DMS 273 (cell line): Measurements from ENCODE around the gene BTD.
A peak's percentile ranks its signal among the peaks of the same experiment; 100 is the strongest.

Source experiments
- DNase-seq: peaks from one replicate; lab custom pipeline; 2025; ENCODE audit not compliant: unreplicated experiment; lab: John Stamatoyannopoulos, UW

BTD gene

DNA sequence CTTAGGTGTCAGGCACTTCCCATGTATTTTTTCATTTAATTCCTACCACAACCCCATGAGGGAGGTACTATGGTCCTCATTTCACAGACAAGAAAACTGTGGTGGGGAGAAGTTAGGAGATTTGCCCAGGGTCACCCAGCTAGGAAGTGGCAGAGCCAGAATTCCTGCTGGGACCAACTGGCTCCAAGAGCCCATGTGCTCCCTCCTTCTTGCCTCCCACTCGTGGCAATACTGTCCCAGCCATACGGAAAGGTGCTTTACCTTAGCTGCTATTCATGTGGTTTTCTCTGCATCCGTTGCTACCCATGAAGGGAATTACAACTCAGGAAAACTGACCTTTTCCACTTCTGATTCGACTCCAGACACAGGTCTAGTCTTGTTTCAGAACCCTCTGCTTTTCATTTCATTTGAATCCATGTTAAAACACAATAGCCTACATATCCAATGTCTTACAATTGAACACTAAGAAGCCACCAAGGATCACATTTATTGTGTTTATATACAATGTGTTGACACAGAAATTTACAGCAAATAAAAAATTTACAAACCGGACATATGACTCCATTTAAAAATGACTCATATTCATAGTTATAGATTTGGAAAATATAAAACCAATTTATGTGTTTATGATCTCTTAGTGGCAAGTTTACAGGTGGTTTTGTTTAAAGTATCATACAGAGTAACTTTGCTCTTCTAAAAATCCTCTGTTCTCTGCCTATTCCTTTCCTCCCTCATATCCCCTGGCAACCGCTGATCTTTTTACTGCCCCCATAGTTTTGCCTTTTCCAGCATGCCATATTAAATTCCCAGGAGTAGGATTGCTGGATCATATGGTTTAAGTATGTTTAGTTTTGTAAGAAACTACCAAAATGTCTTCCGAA is 58.8 kb downstream of the BTD start:
- no peak for DNase-seq

DNA sequence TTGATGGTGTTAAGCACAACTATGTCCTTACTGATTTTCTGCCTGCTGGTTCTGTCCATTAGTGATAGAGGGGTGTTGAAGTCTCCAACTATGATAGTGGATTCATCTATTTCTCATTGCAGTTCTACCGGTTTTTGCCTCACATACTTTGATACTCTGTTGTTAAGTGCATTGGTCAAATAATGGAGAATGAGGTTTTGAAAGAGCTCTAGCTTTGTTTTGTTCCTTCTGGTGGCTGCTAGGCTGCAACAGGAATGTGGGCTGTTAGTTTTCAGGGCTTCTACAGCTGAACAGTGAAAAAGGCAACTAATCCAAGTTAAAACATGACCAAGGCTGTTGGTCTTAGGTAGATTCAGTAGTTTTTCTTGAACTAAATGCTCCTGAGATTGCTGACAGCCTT is 62.6 kb downstream of the BTD start:
- no peak for DNase-seq

DNA sequence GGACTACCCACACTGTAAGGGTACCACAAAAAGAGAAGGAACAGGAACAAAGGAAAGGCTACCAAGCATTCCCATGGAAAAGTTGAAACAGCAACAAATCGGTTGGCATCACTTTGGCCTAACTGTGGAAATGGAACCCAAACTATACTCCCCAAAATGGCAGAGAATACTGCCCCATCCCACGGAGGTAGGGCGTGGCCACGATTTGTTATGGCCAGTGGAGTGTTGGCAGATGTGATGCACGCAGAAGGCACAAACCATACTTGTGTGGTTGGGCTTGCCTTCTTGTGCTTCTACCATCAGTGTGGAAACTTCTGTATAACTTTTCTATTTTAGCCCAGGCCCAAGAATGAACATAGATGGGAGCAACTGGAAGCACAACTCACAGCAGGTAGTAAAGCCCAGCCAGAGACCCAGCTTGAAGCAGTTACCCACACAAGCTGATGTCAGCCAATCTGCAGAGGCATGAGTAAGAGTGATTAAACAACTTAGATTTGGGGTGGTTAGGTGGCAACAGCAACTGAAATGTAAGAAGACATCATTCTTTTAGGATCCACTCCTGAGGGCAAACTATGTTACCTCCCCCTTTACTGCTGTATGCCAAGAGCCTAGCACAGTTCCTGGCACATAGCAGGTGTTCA is 64.1 kb downstream of the BTD start:
- no peak for DNase-seq

DNA sequence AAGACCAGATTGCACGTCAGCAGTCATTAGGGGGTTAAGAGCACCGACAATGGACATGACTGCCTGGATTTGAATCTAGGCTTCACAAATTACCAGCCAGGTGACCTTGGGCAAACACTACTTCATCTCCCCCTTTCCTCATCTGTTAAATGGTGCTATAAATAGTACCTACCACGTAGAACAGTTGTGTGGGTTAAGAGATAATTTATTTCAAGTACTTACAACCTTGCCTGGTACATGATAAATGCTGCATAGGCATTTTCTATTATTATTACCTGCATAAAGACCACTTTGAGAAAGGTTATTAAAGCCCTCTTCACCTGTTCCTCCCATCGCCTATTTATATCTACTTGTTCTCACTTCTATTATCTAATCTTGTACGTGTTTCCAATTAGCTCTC is 64.7 kb downstream of the BTD start:
- no peak for DNase-seq

DNA sequence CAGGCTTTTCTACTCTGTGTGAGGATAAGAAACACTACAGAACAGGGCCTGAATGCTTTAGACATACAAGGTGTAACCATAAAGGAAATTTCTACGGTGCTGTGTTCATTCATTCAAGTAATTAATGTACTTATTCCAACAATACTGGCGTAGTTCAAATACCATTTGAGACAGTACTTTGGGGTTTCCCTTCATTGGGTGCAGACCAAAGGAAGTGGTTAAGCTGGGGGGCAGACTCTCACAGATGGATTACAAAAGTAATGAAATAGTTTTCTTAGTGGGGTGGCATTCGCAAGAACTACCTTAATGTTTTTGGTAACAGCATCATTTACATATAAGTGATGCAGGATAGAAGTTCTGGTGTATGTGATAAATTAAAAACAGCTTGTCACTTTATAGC is 65.9 kb downstream of the BTD start:
- DNase-seq = no peak

DNA sequence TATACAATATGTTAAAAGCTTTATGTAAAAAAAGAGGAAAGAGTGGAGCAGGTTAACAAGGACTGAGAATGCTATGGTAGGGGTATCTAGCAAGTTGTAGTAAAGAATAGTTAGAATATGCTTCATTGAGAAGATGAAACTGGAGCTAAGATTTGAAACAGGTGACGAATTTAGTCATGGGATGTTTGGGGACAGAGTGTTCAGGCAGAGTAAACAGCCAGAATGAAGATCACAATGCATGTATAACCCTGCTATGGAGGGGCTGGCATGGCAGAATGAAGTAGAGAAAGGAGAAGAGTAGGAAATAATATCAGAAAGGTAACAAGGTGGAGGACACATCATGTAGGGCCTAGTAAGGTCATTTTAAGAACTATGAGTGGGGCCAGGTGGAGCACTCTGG is 72.0 kb downstream of the BTD start:
- no peak for DNase-seq

DNA sequence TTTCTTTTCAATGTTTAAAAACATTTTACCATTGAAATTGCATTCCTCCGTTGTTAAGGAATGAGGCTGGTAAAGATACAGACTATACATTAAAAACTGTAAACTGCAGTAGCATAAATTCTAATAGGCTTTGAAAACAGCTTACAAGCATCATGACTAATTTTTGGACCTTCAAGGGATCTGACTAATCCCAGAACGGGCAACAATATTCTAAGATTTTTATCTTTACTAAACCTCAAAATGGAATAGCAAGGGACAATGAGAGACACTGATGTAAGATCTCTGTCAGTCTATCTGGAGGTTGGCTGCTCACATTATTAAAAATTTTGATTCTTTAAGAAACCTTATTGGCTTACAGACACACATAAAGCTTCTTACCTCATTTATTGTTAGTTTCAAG is 74.7 kb downstream of the BTD start:
- DNase-seq = no peak

DNA sequence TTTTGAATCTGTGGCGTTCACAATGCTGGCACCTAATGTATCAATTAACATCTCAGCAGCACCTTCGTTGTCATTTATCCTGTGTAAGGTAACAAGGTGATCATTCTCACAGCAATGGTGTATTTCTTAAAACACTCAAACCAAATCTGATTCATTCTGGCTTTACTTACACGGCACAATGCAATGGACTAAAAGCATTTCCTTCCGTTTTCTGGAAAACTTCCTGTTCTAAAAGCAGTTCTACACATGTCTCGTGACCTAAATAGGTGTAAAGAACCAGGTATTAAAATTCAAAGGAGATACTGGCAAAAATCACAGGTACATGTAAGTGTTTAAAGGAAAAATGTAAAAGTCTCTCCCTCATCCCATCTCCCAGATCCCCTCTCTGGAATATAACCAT is 77.8 kb downstream of the BTD start:
- DNase-seq = no peak

DNA sequence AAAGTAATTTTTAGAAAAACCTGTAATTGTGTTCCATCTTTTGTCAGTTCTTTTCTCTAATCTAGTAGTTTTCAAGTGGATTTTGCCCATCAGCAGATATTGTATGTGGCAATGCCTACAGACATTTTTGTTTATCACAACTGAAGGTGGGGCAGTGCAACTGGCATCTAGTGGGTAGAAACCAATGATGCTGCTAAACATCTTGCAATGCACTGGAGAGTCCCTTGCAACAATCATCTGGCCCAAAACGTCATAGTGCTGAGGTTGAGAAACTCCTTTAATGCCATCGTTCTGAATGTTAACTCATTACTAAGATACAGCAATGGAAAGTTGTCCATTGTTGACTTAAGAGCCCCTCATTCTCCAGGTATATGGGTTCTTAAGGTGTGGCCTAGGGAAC is 80.1 kb downstream of the BTD start:
- DNase-seq = no peak

DNA sequence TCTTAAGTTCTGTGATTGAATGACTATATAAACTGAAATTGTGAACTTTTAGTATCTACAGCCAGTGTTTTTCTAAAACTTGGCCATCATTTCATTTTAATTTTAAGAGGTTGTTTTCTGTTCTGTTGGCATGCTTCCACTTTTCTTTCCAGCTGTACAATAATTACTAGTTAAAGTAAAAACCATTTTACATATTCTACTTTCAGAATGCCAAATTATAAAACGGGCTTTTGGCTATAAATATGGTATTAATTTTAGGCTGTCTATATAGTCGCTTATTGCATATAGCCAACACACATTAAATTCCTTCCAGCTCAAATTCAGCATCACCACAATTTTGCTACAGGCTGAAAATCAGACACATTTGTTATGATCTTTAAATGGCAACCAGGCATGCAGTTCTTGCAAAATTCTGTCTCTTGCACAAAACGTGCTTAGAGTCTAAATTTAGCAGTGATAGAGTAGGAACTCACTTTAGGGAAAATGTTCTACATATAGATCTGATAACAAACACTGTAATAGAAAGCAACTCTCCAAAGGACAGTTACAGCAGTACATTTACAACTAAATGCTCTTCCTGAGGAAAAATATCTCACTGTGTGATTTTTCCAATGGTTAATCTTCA is 81.1 kb downstream of the BTD start:
- no peak for DNase-seq

DNA sequence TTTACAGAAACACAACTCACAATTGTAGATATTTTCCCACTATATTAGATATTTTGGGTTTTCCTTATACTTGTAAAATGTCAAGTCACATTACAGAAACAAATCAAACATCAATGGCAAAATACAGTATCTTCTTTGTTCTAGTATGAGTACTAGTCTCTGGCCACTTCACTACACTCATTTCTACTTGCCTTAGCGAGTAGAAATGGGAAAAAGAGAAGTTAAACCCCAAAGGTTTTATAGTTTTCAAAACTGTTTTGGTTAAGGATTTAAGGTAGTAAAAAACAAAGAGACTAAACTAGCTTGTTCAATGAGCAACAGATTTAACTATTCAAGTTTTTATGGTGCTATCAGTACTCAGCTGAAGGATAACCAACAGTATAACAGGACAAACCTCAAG is 81.7 kb downstream of the BTD start:
- DNase-seq = no peak

DNA sequence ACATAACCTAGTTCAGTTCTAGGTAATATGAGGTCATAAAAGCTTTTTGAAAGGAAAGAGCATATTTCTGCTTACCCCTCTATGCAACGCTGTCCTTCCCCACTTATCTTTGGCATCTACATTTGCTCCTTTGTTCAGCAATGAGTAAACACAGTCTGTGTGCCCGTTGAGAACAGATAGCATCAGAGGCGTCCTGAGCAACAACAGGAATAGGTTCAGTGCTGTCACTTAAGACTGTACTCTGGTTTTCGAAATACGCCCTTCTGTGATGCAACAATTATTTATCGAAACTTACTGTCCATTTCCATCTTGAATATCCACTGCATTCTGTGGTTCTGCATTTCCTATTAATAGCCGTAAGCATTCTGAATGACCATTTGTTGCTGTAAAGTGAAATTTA is 84.4 kb downstream of the BTD start:
- DNase-seq = no peak

DNA sequence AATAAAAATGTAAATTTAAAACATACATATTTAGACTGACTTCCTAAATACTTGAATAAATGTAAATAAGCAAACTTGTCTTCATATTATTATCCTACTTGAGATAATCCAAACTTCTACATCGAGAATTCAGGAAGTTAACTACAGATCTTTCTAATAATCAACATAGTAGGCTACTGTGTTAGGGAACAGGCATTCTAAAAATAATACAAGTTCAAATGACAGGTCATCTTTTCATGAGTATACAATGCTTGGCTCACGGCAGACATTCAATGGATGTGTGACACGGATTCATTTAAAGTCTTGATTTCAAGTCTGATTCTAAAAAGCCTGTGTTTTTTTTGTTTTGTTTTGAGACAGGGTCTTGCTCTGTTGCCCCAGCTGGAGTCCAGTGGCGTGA is 88.7 kb downstream of the BTD start:
- DNase-seq = no peak

DNA sequence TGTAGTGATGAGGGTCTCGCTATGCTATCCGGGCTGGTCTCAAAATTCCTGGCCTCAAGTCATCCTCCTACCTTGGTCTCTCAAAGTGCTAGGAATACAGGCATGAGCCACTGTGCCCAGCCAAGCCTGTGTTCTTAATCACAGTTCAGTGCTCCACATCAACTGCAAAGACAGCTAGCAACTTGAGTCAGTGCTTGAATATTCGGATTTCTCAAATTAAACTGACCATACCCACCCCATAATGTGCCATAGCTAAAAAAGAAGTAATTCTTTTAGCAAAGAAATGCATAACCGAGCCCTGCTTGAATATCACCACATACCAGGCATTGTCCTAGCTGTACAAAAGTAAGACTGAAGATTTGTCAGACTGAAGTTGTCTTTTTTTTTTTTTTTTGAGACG is 89.2 kb downstream of the BTD start:
- no peak for DNase-seq

DNA sequence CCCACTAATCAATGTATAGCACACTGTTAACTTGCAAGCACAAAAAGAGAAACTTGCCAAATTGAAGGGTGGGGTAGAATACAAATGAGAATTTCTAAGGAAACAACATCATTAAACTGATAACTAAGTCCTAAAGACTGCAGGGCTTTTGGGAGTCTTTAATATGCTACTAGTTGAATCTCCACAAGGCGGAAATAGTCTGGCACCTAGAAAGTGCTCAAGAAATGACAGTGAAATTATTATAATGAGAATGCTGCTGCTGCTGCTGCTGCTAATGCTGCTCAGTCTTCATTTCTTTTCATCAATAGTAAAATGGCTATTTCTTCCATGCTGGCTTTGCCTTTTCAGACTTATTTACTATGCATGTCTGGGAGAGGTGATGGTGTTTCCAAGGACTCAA is 91.8 kb downstream of the BTD start:
- peak; percentile 9 for DNase-seq

DNA sequence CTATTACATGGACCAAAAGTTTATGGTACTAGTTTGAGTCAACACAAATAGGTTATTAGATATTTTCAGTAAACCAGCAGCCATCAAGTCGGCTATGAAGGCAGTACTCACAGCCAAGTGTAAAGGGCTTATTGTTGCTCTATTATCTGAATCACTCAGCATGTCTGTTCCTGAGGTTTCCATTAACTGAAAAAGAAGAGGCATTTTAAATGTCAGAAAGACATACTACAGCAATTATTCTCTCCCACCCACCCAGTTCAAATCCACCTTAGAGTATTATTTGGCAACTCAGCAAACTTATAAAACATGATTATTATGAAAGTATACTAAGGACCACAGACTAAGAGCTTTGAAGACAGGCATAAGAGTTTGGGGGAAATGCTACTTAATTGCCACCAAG is 93.1 kb downstream of the BTD start:
- no peak for DNase-seq
